ENCODE measurements around the gene UNC13B. TPM values are rescaled to one million over a fixed set of nuclear protein-coding genes. Genes with fewer than 3 reads are reported as not detected.

Gene UNC13B
- total and polyA plus RNA-seq, 2 of the 8 experiments (the other 6 are each of a cell fraction or from before 2014, with no cell fraction given) = 23.1 to 51.7 TPM

DNA sequence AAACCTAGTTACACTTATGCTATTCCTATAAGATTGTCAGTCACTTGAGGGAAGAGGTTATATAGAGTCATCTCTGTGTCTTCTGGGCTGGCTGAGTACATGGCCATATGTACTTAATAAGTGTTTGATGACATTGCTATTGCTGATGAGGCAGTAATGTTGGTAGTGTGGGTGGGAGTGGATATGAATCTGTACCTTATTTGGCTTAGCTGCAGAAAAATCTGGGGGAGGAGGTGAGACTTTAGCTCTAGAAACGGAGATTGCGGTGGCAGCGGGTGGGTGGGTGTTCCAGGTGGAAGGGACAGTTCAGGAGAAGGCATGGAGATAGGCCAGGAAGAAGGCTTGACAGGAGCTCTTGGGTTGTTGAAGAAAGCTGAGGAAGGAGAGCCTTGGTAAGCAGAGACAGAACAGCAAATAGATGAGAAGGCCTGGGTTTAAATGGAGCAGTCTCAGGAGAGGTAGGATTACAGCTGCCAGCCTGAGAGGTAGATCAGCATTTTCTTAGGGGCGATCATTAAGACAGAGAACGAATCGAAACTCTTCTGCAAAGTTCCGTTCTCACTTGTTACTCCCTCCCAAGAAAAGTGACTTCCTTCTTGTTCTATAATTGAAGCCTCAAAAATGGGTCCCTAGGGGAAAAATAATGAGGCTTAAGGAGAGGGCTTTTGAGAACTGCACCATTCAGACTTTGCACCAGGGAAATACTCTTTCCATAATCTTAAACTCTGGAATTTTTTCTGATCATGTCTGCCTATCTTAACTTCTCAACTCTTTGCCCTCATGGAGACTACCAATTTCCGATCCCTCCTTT is 160.5 kb downstream of the UNC13B start (continued):
- TF ChIP-seq, protein P1, sequence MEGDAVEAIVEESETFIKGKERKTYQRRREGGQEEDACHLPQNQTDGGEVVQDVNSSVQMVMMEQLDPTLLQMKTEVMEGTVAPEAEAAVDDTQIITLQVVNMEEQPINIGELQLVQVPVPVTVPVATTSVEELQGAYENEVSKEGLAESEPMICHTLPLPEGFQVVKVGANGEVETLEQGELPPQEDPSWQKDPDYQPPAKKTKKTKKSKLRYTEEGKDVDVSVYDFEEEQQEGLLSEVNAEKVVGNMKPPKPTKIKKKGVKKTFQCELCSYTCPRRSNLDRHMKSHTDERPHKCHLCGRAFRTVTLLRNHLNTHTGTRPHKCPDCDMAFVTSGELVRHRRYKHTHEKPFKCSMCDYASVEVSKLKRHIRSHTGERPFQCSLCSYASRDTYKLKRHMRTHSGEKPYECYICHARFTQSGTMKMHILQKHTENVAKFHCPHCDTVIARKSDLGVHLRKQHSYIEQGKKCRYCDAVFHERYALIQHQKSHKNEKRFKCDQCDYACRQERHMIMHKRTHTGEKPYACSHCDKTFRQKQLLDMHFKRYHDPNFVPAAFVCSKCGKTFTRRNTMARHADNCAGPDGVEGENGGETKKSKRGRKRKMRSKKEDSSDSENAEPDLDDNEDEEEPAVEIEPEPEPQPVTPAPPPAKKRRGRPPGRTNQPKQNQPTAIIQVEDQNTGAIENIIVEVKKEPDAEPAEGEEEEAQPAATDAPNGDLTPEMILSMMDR (IDR thresholded peaks at IDR 0.05; ENCODE audit: control extremely low read depth in 1 of 3, insufficient read depth in 1 of 3, low read depth in 1 of 3, low read length in 3 of 3) = no peak
- TF ChIP-seq POLR2A (IDR thresholded peaks at IDR 0.05; ENCODE audit: control extremely low read depth in 1 of 2, low read depth in 2 of 2, low read length in 2 of 2) (no peak), EGR1 (IDR thresholded peaks at IDR 0.05; ENCODE audit: borderline replicate concordance, low read depth, low read length) (no peak), TAF1 (IDR thresholded peaks at IDR 0.05; ENCODE audit: low read depth, low read length) (no peak), SIX5 (IDR thresholded peaks at IDR 0.05; ENCODE audit: low read depth, low read length) (no peak), SIN3A (conservative IDR thresholded peaks at IDR 0.05 in 1 of 2, IDR thresholded peaks at IDR 0.05 in 1 of 2; ENCODE audit: low read depth in 1 of 2, low read length in 2 of 2) (no peak), KDM5A (IDR thresholded peaks at IDR 0.05; ENCODE audit: low read length) (no peak)
- TF ChIP-seq, protein P2, sequence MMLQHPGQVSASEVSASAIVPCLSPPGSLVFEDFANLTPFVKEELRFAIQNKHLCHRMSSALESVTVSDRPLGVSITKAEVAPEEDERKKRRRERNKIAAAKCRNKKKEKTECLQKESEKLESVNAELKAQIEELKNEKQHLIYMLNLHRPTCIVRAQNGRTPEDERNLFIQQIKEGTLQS (IDR thresholded peaks at IDR 0.05; ENCODE audit: insufficient read depth, low read depth, low read length) = no peak
- TF ChIP-seq, protein P3, sequence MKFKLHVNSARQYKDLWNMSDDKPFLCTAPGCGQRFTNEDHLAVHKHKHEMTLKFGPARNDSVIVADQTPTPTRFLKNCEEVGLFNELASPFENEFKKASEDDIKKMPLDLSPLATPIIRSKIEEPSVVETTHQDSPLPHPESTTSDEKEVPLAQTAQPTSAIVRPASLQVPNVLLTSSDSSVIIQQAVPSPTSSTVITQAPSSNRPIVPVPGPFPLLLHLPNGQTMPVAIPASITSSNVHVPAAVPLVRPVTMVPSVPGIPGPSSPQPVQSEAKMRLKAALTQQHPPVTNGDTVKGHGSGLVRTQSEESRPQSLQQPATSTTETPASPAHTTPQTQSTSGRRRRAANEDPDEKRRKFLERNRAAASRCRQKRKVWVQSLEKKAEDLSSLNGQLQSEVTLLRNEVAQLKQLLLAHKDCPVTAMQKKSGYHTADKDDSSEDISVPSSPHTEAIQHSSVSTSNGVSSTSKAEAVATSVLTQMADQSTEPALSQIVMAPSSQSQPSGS (IDR thresholded peaks at IDR 0.05; ENCODE audit: low read length) = no peak
